ENCODE data around the gene PCDH1. TPM values are rescaled to one million over a fixed set of nuclear protein-coding genes. Genes with fewer than 3 reads are reported as not detected.

Gene PCDH1
- total RNA-seq, 1 donor from 2014 or later, result 7.9 TPM

DNA sequence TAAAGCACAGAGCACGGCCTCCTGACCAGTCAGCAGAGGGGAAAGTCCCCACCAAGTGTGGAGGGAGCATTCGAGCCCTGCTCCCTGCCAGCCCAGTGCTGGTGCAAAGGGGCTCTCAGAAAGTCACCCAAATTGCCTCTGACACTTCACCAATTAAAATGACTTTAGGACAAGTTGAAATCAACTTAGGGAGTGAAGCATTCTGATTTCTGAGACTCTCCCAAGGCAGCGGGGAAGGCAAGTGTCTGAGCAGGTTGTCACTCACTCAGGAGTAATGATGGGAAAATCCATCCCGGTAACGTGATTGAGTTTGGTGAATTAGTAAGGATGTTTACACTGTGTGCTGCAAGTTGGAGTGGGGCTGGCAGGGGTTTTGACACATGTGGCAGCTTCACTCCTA is 73.7 kb downstream of the PCDH1 start:
- peaks cover 1% of the 10 kb centered on the region for H3K9me3 Mint-ChIP-seq (ENCODE audit: unreplicated experiment)
- peaks cover 4% of the 10 kb centered on the region for H3K4me1 Mint-ChIP-seq (ENCODE audit: low read depth, unreplicated experiment)
- no peak for TF ChIP-seq CTCF (IDR thresholded peaks at IDR 0.05; ENCODE audit: partially characterized antibody, unreplicated experiment)
- no peaks in the 10 kb centered on the region for H3K27me3 Mint-ChIP-seq (ENCODE audit: unreplicated experiment)
- no peaks in the 10 kb centered on the region for H3K36me3 Mint-ChIP-seq (ENCODE audit: unreplicated experiment)
- no peak overlapping the region for H3K27ac Mint-ChIP-seq (ENCODE audit: unreplicated experiment)
- no peak overlapping the region for H3K4me3 Mint-ChIP-seq (ENCODE audit: unreplicated experiment)
- no peak for DNase-seq

Other genes with a start within 250 kb of the PCDH1 start
- 81.8 TPM for gene HDAC3, start 241.6 kb downstream of the PCDH1 start, total RNA-seq (ENCODE audit: unreplicated experiment)
- gene RELL2, start 241.4 kb downstream of the PCDH1 start, total RNA-seq (ENCODE audit: unreplicated experiment), result 12.6 TPM
- 25.8 TPM for gene FCHSD1, start 227.0 kb downstream of the PCDH1 start, total RNA-seq (ENCODE audit: unreplicated experiment)
- gene ARAP3, start 196.2 kb downstream of the PCDH1 start, total RNA-seq (ENCODE audit: unreplicated experiment), result 8.6 TPM
- 108 TPM for gene DELE1, start 45.5 kb upstream of the PCDH1 start, total RNA-seq (ENCODE audit: unreplicated experiment)
- gene PCDH12, start 79.8 kb upstream of the PCDH1 start, total RNA-seq (ENCODE audit: unreplicated experiment), result 1.7 TPM
- 60.8 TPM for gene RNF14, start 90.7 kb upstream of the PCDH1 start, total RNA-seq (ENCODE audit: unreplicated experiment)
- gene GNPDA1, start 134.6 kb upstream of the PCDH1 start, total RNA-seq (ENCODE audit: unreplicated experiment), result 20.2 TPM
- 56.1 TPM for gene NDFIP1, start 230.4 kb upstream of the PCDH1 start, total RNA-seq (ENCODE audit: unreplicated experiment)

Measured in glutamatergic neuron (in vitro differentiated cells).